WTC11 (cell line): ENCODE measurements around the gene NKX2-1. TPM values are rescaled to one million over a fixed set of nuclear protein-coding genes. Genes with fewer than 3 reads are reported as not detected.

Source experiments
- ATAC-seq: fragments of 200-7000 bp; cut with Tn5 transposase; 2 replicates; pipeline ENCODE4 v1.10.0; 2021; ENCODE audit warnings: mild to moderate bottlenecking, moderate library complexity
- CTCF ChIA-PET: fragments of 300-600 bp; sonication (Branson Sonifier 250); formaldehyde crosslinking; loops from one replicate; lab custom pipeline; 2021; ENCODE audit warnings: antibody characterized with exemption; lab: Charles Lee
- POLR2A ChIA-PET: fragments of 350-600 bp; sonication (Branson Sonifier 250); formaldehyde crosslinking; loops from one replicate; lab custom pipeline; 2021; ENCODE audit warnings: antibody characterized with exemption; lab: Charles Lee
- DNase-seq: peaks from one replicate; pipeline ENCODE4 v3.0.0; 2021; ENCODE audit warnings: low spot score
- H3K27ac Mint-ChIP-seq: 2 replicates; pipeline ENCODE4 v1.8.0; 2021; ENCODE audit warnings: mixed read lengths
- H3K27me3 Mint-ChIP-seq: 2 replicates; pipeline ENCODE4 v1.8.0; 2021; ENCODE audit warnings: low read depth, mild to moderate bottlenecking, moderate library complexity, mixed read lengths
- H3K36me3 Mint-ChIP-seq: 2 replicates; pipeline ENCODE4 v1.8.0; 2021; ENCODE audit warnings: mixed read lengths
- H3K4me1 Mint-ChIP-seq: 2 replicates; pipeline ENCODE4 v1.8.0; 2022; ENCODE audit warnings: mixed read lengths
- H3K4me3 Mint-ChIP-seq: 2 replicates; pipeline ENCODE4 v1.8.0; 2021; ENCODE audit warnings: mild to moderate bottlenecking, moderate library complexity, mixed read lengths
- H3K9me3 Mint-ChIP-seq: 2 replicates; pipeline ENCODE4 v1.8.0; 2021; ENCODE audit warnings: mixed read lengths
- CBFB ChIP-seq: sonication (generic); formaldehyde crosslinking; IDR thresholded peaks from 2 replicates; pipeline ENCODE4 v1.8.1; 2022; ENCODE audit warnings: mild to moderate bottlenecking, low read depth, missing genetic modification reagents
- CDX4 ChIP-seq: fragments of 250-450 bp; sonication (Bioruptor Pico); IDR thresholded peaks from 2 replicates; pipeline ENCODE4 v1.9.0; 2021; ENCODE audit warnings: moderate library complexity, mild to moderate bottlenecking, inconsistent platforms, borderline replicate concordance
- CREM ChIP-seq: sonication (generic); formaldehyde crosslinking; IDR thresholded peaks from 2 replicates; pipeline ENCODE4 v1.8.1; 2022; ENCODE audit warnings: mild to moderate bottlenecking, missing genetic modification reagents, moderate library complexity
- CTCF ChIP-seq: fragments of 200-600 bp; IDR thresholded peaks from 2 replicates; pipeline ENCODE4 v1.8.0; 2022; ENCODE audit warnings: antibody characterized with exemption
- E2F1 ChIP-seq: sonication (generic); formaldehyde crosslinking; IDR thresholded peaks from 2 replicates; pipeline ENCODE4 v1.8.0; 2022; ENCODE audit warnings: mild to moderate bottlenecking, missing genetic modification reagents
- FOXJ3 ChIP-seq: sonication (generic); formaldehyde crosslinking; IDR thresholded peaks from 2 replicates; pipeline ENCODE4 v1.9.0; 2021; ENCODE audit warnings: missing genetic modification reagents, mild to moderate bottlenecking, borderline replicate concordance
- GABPB1 ChIP-seq: sonication (generic); formaldehyde crosslinking; IDR thresholded peaks from 2 replicates; pipeline ENCODE4 v1.8.1; 2023; ENCODE audit warnings: mild to moderate bottlenecking, missing genetic modification reagents
- MXD4 ChIP-seq: fragments of 250-450 bp; sonication (Bioruptor Pico); IDR thresholded peaks from 2 replicates; pipeline ENCODE4 v1.8.0; 2021; ENCODE audit warnings: mild to moderate bottlenecking, moderate library complexity, borderline replicate concordance
- NFATC4 ChIP-seq: fragments of 250-450 bp; sonication (Bioruptor Pico); IDR thresholded peaks from 2 replicates; pipeline ENCODE4 v1.9.0; 2021; ENCODE audit warnings: mild to moderate bottlenecking
- PREB ChIP-seq: sonication (generic); formaldehyde crosslinking; IDR thresholded peaks from 2 replicates; pipeline ENCODE4 v1.8.1; 2022; ENCODE audit warnings: mild to moderate bottlenecking, missing genetic modification reagents, moderate library complexity, borderline replicate concordance
- PRRX2 ChIP-seq: fragments of 250-450 bp; sonication (Bioruptor Pico); IDR thresholded peaks from 2 replicates; pipeline ENCODE4 v1.8.0; 2021; ENCODE audit warnings: mild to moderate bottlenecking
- RORB ChIP-seq: fragments of 250-450 bp; sonication (Bioruptor Pico); IDR thresholded peaks from 2 replicates; pipeline ENCODE4 v1.9.0; 2021; ENCODE audit warnings: mild to moderate bottlenecking
- SMAD3 ChIP-seq: sonication (generic); formaldehyde crosslinking; IDR thresholded peaks from 2 replicates; pipeline ENCODE4 v1.8.0; 2022; ENCODE audit warnings: missing genetic modification reagents, mild to moderate bottlenecking, borderline replicate concordance
- SMAD4 ChIP-seq: sonication (generic); formaldehyde crosslinking; IDR thresholded peaks from 2 replicates; pipeline ENCODE4 v1.8.0; 2022; ENCODE audit warnings: mild to moderate bottlenecking, missing genetic modification reagents
- TCF7 ChIP-seq: sonication (generic); formaldehyde crosslinking; IDR thresholded peaks from 2 replicates; pipeline ENCODE4 v1.8.0; 2022; ENCODE audit warnings: mild to moderate bottlenecking, low read depth, missing genetic modification reagents, moderate library complexity
- ZBTB43 ChIP-seq: sonication (generic); formaldehyde crosslinking; IDR thresholded peaks from 2 replicates; pipeline ENCODE4 v1.8.1; 2023; ENCODE audit warnings: mild to moderate bottlenecking, missing genetic modification reagents
- ZNF138 ChIP-seq: sonication (generic); formaldehyde crosslinking; conservative IDR thresholded peaks from 2 replicates; pipeline ENCODE4 v1.8.1; 2022; ENCODE audit warnings: mild to moderate bottlenecking, moderate library complexity, missing genetic modification reagents
- ZNF423 ChIP-seq: fragments of 250-450 bp; sonication (Bioruptor Pico); IDR thresholded peaks from 2 replicates; pipeline ENCODE4 v2.1.2; 2022; ENCODE audit warnings: mild to moderate bottlenecking, moderate library complexity
- total RNA-seq: library from RNA; stranded (reverse); gene quantifications from 3 replicates; pipeline ENCODE4 v1.2.3, GENCODE V29; 2021
- TF ChIP-seq, protein P1 (sequence below): sonication (generic); formaldehyde crosslinking; IDR thresholded peaks from 2 replicates; pipeline ENCODE4 v1.8.1; 2022; ENCODE audit warnings: low read depth, mild to moderate bottlenecking, moderate library complexity, missing genetic modification reagents, borderline replicate concordance
- TF ChIP-seq, protein P2 (sequence below): sonication (generic); formaldehyde crosslinking; IDR thresholded peaks from 2 replicates; pipeline ENCODE4 v1.8.0; 2023; ENCODE audit warnings: mild to moderate bottlenecking, missing genetic modification reagents
- TF ChIP-seq, protein P3 (sequence below): sonication (generic); formaldehyde crosslinking; IDR thresholded peaks from 2 replicates; pipeline ENCODE4 v1.8.0; 2023; ENCODE audit warnings: missing genetic modification reagents, mild to moderate bottlenecking, borderline replicate concordance

NKX2-1 gene
- total RNA-seq, 1 experiment from 2014 or later: not detected

- H3K9me3 Mint-ChIP-seq: no peaks in the 10 kb centered on the region
- no peaks in the 10 kb centered on the region for H3K36me3 Mint-ChIP-seq
- TF ChIP-seq, protein P1, sequence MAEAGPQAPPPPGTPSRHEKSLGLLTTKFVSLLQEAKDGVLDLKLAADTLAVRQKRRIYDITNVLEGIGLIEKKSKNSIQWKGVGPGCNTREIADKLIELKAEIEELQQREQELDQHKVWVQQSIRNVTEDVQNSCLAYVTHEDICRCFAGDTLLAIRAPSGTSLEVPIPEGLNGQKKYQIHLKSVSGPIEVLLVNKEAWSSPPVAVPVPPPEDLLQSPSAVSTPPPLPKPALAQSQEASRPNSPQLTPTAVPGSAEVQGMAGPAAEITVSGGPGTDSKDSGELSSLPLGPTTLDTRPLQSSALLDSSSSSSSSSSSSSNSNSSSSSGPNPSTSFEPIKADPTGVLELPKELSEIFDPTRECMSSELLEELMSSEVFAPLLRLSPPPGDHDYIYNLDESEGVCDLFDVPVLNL (CRISPR knock-in tag): no peak
- TF ChIP-seq PREB (CRISPR knock-in tag) (no peak), ZNF423 (no peak), CREM (CRISPR knock-in tag) (no peak), CBFB (CRISPR knock-in tag) (no peak), SMAD4 (no peak), SMAD3 (CRISPR knock-in tag) (no peak), GABPB1 (CRISPR knock-in tag) (no peak), FOXJ3 (CRISPR knock-in tag) (no peak), ZBTB43 (CRISPR knock-in tag) (no peak), RORB (CRISPR knock-in tag) (no peak)
- TF ChIP-seq, protein P2, sequence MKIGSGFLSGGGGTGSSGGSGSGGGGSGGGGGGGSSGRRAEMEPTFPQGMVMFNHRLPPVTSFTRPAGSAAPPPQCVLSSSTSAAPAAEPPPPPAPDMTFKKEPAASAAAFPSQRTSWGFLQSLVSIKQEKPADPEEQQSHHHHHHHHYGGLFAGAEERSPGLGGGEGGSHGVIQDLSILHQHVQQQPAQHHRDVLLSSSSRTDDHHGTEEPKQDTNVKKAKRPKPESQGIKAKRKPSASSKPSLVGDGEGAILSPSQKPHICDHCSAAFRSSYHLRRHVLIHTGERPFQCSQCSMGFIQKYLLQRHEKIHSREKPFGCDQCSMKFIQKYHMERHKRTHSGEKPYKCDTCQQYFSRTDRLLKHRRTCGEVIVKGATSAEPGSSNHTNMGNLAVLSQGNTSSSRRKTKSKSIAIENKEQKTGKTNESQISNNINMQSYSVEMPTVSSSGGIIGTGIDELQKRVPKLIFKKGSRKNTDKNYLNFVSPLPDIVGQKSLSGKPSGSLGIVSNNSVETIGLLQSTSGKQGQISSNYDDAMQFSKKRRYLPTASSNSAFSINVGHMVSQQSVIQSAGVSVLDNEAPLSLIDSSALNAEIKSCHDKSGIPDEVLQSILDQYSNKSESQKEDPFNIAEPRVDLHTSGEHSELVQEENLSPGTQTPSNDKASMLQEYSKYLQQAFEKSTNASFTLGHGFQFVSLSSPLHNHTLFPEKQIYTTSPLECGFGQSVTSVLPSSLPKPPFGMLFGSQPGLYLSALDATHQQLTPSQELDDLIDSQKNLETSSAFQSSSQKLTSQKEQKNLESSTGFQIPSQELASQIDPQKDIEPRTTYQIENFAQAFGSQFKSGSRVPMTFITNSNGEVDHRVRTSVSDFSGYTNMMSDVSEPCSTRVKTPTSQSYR: no peak
- TF ChIP-seq, protein P3, sequence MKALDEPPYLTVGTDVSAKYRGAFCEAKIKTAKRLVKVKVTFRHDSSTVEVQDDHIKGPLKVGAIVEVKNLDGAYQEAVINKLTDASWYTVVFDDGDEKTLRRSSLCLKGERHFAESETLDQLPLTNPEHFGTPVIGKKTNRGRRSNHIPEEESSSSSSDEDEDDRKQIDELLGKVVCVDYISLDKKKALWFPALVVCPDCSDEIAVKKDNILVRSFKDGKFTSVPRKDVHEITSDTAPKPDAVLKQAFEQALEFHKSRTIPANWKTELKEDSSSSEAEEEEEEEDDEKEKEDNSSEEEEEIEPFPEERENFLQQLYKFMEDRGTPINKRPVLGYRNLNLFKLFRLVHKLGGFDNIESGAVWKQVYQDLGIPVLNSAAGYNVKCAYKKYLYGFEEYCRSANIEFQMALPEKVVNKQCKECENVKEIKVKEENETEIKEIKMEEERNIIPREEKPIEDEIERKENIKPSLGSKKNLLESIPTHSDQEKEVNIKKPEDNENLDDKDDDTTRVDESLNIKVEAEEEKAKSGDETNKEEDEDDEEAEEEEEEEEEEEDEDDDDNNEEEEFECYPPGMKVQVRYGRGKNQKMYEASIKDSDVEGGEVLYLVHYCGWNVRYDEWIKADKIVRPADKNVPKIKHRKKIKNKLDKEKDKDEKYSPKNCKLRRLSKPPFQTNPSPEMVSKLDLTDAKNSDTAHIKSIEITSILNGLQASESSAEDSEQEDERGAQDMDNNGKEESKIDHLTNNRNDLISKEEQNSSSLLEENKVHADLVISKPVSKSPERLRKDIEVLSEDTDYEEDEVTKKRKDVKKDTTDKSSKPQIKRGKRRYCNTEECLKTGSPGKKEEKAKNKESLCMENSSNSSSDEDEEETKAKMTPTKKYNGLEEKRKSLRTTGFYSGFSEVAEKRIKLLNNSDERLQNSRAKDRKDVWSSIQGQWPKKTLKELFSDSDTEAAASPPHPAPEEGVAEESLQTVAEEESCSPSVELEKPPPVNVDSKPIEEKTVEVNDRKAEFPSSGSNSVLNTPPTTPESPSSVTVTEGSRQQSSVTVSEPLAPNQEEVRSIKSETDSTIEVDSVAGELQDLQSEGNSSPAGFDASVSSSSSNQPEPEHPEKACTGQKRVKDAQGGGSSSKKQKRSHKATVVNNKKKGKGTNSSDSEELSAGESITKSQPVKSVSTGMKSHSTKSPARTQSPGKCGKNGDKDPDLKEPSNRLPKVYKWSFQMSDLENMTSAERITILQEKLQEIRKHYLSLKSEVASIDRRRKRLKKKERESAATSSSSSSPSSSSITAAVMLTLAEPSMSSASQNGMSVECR: no peak
- TF ChIP-seq, all 79 proteins: peak for 0
- Mint-ChIP-seq H3K4me1 (peaks cover 20% of the 10 kb centered on the region), H3K27ac (no peak overlapping the region), H3K27me3 (peaks cover 86% of the 10 kb centered on the region), H3K4me3 (no peak overlapping the region)
- ChIA-PET POLR2A (no interaction called here), CTCF (interaction anchor here (0.6 to 2.4 kb wide), 6 partner anchors 10 to 660 kb away, joined by 3 to 13 read pairs (median 4); no protein-coding TSS in a partner anchor)
- DNase-seq: no peak
- no peak for ATAC-seq
These were observed 24.4 kb downstream of the NKX2-1 start for GRCh38 chr14:36495666-36496065.

DNA sequence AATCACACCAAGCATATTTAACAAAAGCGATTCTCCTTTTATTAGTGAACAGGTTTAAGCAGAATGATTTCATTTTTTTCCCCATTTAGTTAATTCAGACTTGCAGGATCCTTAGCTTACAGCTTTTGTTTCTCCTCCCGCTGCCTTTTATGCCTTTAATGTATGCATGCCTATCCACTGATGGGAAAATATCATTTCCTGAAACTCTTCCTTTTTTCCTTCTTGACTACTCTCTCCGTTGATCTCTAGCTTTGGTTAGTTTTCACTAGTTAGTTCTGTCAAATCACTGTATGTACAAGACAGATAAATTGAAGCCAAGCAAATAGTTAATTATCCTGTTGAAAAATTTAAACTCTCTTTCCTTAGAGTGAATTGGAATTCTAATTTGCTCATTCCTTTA is 26.3 kb downstream of the NKX2-1 start:
- Mint-ChIP-seq H3K36me3 (no peaks in the 10 kb centered on the region), H3K27ac (no peak overlapping the region), H3K9me3 (no peaks in the 10 kb centered on the region), H3K27me3 (peaks cover 77% of the 10 kb centered on the region), H3K4me3 (no peak overlapping the region), H3K4me1 (peaks cover 17% of the 10 kb centered on the region)
- DNase-seq: no peak
- POLR2A ChIA-PET: no interaction called here
- ATAC-seq: no peak
- CTCF ChIA-PET: interaction anchor here (0.7 to 0.9 kb wide), 2 partner anchors 10 to 31 kb away, joined by 4 read pairs; no protein-coding TSS in a partner anchor
- TF ChIP-seq NFATC4 (CRISPR knock-in tag) (no peak), TCF7 (CRISPR knock-in tag) (no peak), PRRX2 (CRISPR knock-in tag) (no peak), MXD4 (no peak), ZNF138 (CRISPR knock-in tag) (no peak), RORB (CRISPR knock-in tag) (no peak), CDX4 (CRISPR knock-in tag) (no peak), E2F1 (CRISPR knock-in tag) (no peak), CTCF (no peak)
